GM21576 (cell line): ENCODE measurements around the gene SYNPO.

Experiments used
- ATAC-seq: cut with Tn5 transposase; IDR thresholded peaks from one replicate; pipeline ENCODE4 v1.9.1; 2021; ENCODE audit warnings: mild to moderate bottlenecking, moderate library complexity; ENCODE audit not compliant: unreplicated experiment

SYNPO gene

DNA sequence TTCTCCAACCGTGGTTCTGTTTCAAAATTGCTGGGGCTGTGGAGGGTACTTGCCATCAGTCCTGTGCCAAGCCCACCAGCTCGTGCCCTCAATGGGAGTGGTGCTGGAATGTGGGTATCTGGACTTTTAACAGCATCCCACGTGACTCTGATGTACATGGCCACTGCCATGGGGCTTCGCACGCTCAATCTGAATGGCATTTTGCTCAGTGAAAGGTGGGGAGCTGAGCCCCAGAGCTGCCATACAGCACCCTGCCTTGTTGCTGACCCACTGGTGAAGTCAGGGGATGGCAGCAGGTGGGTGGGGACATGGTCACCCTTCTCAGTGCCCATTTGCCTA is 16.6 kb upstream of the SYNPO start:
- ATAC-seq, result no peak

- peak; percentile 28 for ATAC-seq
Observed at GRCh38 chr5:150624334-150625163, 15.9 kb upstream of the SYNPO start.

GRCh38 chr5:150625164-150625535 is 15.3 kb upstream of the SYNPO start:
- ATAC-seq, result no peak

- peak; percentile 46 for ATAC-seq
Observed at GRCh38 chr5:150625831-150626746, 14.4 kb upstream of the SYNPO start.

DNA sequence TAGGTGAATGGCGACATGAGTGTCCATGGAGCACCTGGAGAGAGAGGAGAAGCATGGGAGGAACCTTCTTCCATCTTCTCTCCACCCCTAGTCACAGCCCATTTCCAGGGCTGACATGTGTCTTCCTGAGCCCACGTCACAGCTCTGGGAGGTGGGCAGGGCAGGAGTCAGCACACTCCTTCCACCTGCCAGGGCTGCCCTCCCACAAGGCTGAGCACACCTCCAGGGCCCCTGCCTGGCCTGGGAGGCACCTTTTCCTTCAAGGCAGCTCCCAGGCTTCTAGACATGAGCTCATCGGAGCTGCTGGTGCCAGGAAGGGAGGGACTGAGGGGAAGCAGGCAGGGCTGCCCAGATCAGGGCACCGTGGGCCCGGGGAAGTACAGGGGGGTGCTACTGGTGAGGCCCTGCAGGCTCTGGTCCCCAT is 13.6 kb upstream of the SYNPO start:
- no peak for ATAC-seq

DNA sequence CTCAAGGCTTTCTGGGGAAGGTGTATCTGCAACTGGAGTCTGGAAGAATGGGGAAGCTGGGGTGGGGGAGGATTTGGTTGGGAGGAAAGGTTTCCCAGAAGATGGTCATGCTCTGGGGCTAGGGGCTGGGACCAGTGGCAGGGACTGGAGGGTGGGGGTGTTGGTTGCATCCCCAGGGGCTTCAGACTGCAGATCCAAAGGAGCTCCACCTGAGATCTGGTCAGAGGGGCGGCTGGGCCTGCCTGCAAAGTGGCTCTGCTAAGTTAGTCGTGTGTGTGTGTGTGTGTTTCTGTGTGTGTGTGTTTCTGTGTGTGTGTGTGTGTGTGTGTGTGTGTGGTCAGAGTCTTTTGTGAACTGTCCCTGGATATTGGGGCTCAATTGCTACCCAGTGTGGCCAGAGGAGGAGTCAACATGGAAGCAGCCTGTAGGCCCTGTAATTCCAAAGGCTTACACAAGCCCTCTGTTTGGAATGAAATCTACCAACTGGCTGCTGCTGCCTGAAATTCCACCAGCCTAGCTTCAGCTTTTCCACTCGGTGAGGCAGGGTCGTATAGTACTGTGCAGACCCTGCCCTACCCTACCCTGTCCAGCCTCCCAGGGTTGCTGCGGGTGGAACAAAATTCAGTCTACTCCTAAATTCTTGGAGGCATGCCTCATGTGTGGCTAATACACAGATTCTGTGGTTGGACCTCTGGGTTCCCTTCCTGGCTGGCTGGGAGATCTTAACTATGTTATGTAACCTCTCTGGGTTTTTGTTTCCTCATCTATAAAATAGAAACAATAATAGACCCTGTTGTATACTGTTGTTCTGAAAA is 12.5 kb upstream of the SYNPO start:
- ATAC-seq, result no peak

DNA sequence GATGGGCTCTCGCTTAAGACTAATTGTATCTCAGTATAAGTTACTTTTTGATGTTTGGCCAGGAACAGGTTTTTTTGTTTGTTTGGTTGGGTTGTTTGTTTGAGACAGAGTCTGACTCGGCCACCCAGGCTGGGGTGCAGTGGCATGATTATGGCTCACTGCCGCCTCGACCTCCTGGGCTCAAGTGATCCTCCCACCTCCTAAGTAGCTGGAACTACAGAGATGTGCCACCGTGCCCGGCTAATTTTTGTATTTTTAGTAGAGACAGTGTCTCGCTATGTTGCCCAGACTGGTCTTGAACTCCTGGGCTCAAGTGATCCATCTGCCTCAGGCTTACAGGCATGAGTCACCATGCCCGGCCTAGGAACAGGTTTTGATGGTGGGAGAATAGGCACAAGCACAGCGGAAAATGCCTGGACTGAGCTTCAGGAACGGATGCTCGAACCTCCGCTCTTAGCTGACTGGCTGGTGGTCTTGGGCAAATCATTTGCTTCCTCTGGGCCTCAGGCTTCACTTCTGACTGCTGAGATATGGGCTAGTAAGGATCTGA is 11.4 kb upstream of the SYNPO start:
- no peak for ATAC-seq

GRCh38 chr5:150630016-150630415 is 10.4 kb upstream of the SYNPO start:
- ATAC-seq, result no peak

- ATAC-seq, result no peak
Observed at GRCh38 chr5:150630461-150631325, 9.8 kb upstream of the SYNPO start.

DNA sequence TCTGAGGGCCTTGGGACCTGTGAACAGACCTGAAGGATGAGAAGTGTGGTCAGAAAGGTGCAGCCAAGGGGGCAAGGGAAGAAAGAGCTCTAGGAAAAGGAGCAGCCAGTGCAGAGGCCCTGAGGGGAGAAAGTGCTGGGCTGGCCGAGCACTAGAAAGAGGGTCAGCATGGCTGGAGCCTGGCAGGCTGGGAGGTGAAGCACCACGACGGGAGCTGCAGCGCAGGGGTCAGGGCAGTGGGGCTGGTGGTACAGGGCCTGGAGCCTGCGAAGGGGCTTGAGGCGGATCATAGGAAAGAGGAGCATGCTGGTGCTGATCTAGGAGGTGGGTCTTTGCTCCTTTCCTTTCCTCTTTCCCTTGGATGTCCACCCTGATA is 9.1 kb upstream of the SYNPO start:
- ATAC-seq, result no peak

DNA sequence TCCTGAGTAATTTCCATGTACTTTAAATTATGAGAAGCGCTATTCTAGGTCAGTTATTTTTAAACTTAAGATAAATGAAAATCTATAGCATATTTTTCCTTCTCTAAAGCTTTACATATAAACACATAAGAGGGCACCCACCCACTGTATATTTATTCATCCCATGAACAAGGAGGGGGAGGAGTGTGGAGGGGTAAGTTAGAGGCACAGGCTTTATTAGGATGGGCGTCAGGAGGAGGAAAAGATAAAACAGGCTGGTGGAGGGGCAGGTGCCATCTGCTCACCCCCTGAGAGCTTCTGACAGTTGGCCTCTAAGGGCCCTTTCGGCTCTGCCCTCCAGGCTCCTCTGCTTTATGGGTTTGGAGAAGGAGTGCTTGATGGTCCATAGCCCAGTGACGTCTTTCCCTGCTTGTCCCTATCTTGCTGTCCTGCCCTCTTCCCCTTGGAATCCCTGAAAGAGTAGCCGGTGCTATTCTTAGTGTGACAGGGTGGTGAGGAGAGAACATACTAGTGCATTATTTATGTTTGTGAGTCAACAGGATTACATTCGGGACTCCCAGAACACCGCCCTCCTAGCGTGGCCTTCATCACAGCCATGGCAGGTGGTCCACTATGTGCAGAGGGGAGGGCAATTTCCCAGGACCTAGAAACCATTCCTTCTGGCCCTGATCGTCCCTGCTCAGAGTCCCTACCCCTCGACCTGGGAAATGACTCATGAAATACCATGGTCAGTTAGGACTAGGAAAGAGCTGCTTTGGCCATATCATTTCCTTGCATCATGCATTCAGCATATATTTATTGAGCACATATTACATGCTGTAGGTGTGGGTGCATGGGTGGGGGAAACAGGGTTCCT is 7.9 kb upstream of the SYNPO start:
- no peak for ATAC-seq

GRCh38 chr5:150633429-150633828 is 7.0 kb upstream of the SYNPO start:
- ATAC-seq, result no peak

- no peak for ATAC-seq
Observed at GRCh38 chr5:150636391-150637244, 3.8 kb upstream of the SYNPO start.

GRCh38 chr5:150637245-150638052 is 3.0 kb upstream of the SYNPO start:
- no peak for ATAC-seq

DNA sequence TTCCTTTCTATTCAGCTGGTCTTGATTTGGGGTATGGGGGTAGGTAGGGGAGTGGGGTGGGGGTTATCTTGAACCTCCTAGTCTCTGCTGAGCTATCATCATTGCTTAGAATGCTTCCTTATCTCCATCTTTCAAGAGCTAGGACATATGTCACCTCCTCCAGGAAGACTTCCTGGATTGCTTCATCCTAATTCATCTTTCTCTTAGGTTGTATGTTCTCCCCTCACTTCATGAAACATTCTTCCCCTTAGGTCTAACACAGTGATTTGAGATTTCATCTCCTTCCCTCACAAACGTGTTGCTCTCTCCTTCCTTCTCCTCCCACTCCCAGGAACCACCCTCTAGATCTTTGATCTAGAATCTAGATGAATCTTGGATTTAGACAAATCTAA is 2.4 kb upstream of the SYNPO start:
- ATAC-seq, result no peak

DNA sequence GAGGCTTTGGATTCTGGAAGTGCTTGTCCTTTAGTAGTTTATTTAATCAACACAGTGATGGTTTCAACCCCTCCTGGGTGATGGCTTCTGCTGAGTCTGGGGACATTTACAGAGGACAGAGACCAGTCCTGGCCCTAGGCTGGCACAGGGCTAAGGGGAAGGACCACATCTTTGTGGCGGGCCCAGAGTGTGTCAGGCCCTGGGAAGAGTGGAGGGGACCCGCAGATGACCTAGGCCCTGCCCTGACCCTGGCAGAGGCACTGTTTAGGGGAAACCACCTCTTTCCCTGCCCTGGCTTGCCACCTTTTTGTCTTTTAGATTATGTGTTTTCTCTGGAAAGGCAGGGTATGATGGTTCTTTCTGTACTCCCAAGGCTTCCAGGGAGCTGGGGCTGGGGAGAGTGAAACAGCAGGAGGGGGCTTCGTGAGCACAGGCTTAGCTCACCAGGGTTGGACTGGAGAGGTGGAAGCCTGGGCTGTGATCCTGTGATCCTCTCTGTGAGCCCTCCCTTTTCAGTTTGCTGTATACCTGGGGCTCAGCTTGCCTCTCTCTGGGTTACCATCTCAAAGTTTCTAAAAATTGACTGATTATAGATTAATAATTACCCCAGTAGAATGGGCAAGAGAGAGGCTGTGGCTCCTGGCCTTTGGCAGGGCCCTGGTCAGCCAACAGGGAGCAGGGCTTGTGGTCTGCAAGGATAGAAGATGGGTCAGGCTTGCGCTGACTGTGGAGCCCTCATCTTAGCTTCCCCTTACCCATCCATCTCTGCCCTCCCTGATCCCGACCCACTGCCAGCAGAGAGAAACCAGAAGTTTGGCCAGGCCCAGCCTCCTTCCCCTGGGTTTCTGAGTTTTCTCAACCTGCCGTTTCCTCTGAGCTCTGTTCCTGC is 1.7 kb upstream of the SYNPO start:
- no peak for ATAC-seq

GRCh38 chr5:150639377-150639692 is 1.1 kb upstream of the SYNPO start:
- ATAC-seq, result no peak
